ENCODE measurements around the gene DNAH17. TPM values are rescaled to one million over a fixed set of nuclear protein-coding genes. Genes with fewer than 3 reads are reported as not detected.

The DNAH17 gene
- total RNA-seq, 1 experiment from 2014 or later, result 0.18 TPM

DNA sequence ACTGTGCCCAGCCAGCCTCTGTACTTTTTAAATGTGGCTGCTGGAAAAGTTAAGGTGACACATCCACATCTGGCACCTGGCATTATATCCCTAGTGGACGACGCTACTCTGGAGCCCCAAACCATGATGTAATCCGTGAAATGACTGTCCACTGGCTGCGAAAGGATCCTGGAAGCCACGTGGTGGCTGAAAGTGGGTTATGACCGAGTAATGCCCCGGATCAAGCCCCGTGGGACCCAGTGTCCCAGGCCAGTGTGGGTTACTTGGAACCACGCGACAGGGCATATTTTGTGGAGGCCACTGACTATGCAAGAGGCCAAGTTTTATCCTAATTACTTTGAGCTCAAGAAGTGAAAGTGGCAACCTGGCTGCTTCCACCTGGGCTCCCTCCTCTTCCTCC lies 119.1 kb downstream of the DNAH17 start:
- Histone ChIP-seq H3K27ac (ENCODE audit: low read length) (no peak overlapping the region), H3K9me3 (ENCODE audit: control insufficient read depth, insufficient read depth, low read depth, low read length) (no peaks in the 10 kb centered on the region), H3K4me1 (ENCODE audit: control insufficient read depth, insufficient read depth, low read length) (no peaks in the 10 kb centered on the region), H3K4me3 (ENCODE audit: low read depth in 2 of 2, low read length in 2 of 2) (no peak overlapping the region), H3K27me3 (ENCODE audit: control insufficient read depth, insufficient read depth, low read length) (no peaks in the 10 kb centered on the region), H3K36me3 (ENCODE audit: control insufficient read depth, insufficient read depth, low read length) (no peaks in the 10 kb centered on the region)
- POLR2A ChIA-PET, result no interaction called here
- intact Hi-C loops (cut with micrococcal nuclease; ENCODE audit: unreplicated experiment), result no loop called here
- TF ChIP-seq SIN3A (IDR thresholded peaks at IDR 0.05; ENCODE audit: borderline replicate concordance, insufficient read depth, low read depth, low read length), result no peak
- no peak for TF ChIP-seq POLR2AphosphoS5 (IDR thresholded peaks at IDR 0.05; ENCODE audit: low read depth, low read length)
- in situ Hi-C loops (cut with HindIII; ENCODE audit: low pct_unique_long_range_greater_than_20kb, low sequenced_read_pairs), result no loop called here
- BruUV-seq (replicated peaks), result no TSS peak
- CTCF ChIA-PET, result no interaction called here
- ATAC-seq (no peak), DNase-seq (ENCODE audit: low read depth, low spot score) (no peak)

- H3K4me3 ChIP-seq (ENCODE audit: low read depth in 2 of 2, low read length in 2 of 2), result no peak overlapping the region
- no TSS peak for BruUV-seq (replicated peaks)
These were observed 122.8 kb downstream of the DNAH17 start for GRCh38 chr17:78454346-78454745.

GRCh38 chr17:78451753-78452152 lies 125.4 kb downstream of the DNAH17 start:
- in situ Hi-C loops (cut with HindIII; ENCODE audit: low pct_unique_long_range_greater_than_20kb, low sequenced_read_pairs), result no loop called here
- POLR2A ChIA-PET, result no interaction called here
- H3K9me3 ChIP-seq (ENCODE audit: control insufficient read depth, insufficient read depth, low read depth, low read length), result no peaks in the 10 kb centered on the region
- no peaks in the 10 kb centered on the region for H3K4me1 ChIP-seq (ENCODE audit: control insufficient read depth, insufficient read depth, low read length)
- DNase-seq (ENCODE audit: low read depth, low spot score), result no peak
- no peaks in the 10 kb centered on the region for H3K27me3 ChIP-seq (ENCODE audit: control insufficient read depth, insufficient read depth, low read length)
- intact Hi-C loops (cut with micrococcal nuclease; ENCODE audit: unreplicated experiment), result no loop called here
- CTCF ChIA-PET, result no interaction called here
- no peak overlapping the region for H3K4me3 ChIP-seq (ENCODE audit: low read depth in 2 of 2, low read length in 2 of 2)
- no peak for TF ChIP-seq SIN3A (IDR thresholded peaks at IDR 0.05; ENCODE audit: borderline replicate concordance, insufficient read depth, low read depth, low read length)
- TF ChIP-seq, protein P1, sequence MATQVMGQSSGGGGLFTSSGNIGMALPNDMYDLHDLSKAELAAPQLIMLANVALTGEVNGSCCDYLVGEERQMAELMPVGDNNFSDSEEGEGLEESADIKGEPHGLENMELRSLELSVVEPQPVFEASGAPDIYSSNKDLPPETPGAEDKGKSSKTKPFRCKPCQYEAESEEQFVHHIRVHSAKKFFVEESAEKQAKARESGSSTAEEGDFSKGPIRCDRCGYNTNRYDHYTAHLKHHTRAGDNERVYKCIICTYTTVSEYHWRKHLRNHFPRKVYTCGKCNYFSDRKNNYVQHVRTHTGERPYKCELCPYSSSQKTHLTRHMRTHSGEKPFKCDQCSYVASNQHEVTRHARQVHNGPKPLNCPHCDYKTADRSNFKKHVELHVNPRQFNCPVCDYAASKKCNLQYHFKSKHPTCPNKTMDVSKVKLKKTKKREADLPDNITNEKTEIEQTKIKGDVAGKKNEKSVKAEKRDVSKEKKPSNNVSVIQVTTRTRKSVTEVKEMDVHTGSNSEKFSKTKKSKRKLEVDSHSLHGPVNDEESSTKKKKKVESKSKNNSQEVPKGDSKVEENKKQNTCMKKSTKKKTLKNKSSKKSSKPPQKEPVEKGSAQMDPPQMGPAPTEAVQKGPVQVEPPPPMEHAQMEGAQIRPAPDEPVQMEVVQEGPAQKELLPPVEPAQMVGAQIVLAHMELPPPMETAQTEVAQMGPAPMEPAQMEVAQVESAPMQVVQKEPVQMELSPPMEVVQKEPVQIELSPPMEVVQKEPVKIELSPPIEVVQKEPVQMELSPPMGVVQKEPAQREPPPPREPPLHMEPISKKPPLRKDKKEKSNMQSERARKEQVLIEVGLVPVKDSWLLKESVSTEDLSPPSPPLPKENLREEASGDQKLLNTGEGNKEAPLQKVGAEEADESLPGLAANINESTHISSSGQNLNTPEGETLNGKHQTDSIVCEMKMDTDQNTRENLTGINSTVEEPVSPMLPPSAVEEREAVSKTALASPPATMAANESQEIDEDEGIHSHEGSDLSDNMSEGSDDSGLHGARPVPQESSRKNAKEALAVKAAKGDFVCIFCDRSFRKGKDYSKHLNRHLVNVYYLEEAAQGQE (IDR thresholded peaks at IDR 0.05; ENCODE audit: insufficient read depth in 1 of 2, low read depth in 2 of 2, low read length in 1 of 2), result no peak
- TF ChIP-seq, protein P2, sequence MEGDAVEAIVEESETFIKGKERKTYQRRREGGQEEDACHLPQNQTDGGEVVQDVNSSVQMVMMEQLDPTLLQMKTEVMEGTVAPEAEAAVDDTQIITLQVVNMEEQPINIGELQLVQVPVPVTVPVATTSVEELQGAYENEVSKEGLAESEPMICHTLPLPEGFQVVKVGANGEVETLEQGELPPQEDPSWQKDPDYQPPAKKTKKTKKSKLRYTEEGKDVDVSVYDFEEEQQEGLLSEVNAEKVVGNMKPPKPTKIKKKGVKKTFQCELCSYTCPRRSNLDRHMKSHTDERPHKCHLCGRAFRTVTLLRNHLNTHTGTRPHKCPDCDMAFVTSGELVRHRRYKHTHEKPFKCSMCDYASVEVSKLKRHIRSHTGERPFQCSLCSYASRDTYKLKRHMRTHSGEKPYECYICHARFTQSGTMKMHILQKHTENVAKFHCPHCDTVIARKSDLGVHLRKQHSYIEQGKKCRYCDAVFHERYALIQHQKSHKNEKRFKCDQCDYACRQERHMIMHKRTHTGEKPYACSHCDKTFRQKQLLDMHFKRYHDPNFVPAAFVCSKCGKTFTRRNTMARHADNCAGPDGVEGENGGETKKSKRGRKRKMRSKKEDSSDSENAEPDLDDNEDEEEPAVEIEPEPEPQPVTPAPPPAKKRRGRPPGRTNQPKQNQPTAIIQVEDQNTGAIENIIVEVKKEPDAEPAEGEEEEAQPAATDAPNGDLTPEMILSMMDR (IDR thresholded peaks at IDR 0.05), result no peak
- no peak for TF ChIP-seq TCF7L2 (IDR thresholded peaks at IDR 0.05; ENCODE audit: low read depth, low read length)
- no peak for TF ChIP-seq POLR2AphosphoS5 (IDR thresholded peaks at IDR 0.05; ENCODE audit: low read depth, low read length)
- H3K36me3 ChIP-seq (ENCODE audit: control insufficient read depth, insufficient read depth, low read length), result no peaks in the 10 kb centered on the region
- BruUV-seq (replicated peaks), result no TSS peak
- H3K27ac ChIP-seq (ENCODE audit: low read length), result no peak overlapping the region
- no peak for ATAC-seq

More at GRCh38 chr17:78454346-78454745, 122.8 kb downstream of the DNAH17 start:
- Histone ChIP-seq H3K4me1 (ENCODE audit: control insufficient read depth, insufficient read depth, low read length) (no peaks in the 10 kb centered on the region), H3K9me3 (ENCODE audit: control insufficient read depth, insufficient read depth, low read depth, low read length) (no peaks in the 10 kb centered on the region), H3K27me3 (ENCODE audit: control insufficient read depth, insufficient read depth, low read length) (no peaks in the 10 kb centered on the region), H3K36me3 (ENCODE audit: control insufficient read depth, insufficient read depth, low read length) (no peaks in the 10 kb centered on the region), H3K27ac (ENCODE audit: low read length) (no peak overlapping the region)
- intact Hi-C loops (cut with micrococcal nuclease; ENCODE audit: unreplicated experiment), result no loop called here
- ATAC-seq (no peak), DNase-seq (ENCODE audit: low read depth, low spot score) (no peak)
- in situ Hi-C loops (cut with HindIII; ENCODE audit: low pct_unique_long_range_greater_than_20kb, low sequenced_read_pairs), result no loop called here
- ChIA-PET POLR2A (no interaction called here), CTCF (interaction anchor here (0.8 kb wide), 1 partner anchor 9 kb away, joined by 3 read pairs; no protein-coding TSS in a partner anchor)
- TF ChIP-seq, protein P1 (IDR thresholded peaks at IDR 0.05; ENCODE audit: insufficient read depth in 1 of 2, low read depth in 2 of 2, low read length in 1 of 2), result no peak
- TF ChIP-seq POLR2AphosphoS5 (IDR thresholded peaks at IDR 0.05; ENCODE audit: low read depth, low read length), result no peak
- TF ChIP-seq, protein P2 (IDR thresholded peaks at IDR 0.05), result no peak
- no peak for TF ChIP-seq TCF7L2 (IDR thresholded peaks at IDR 0.05; ENCODE audit: low read depth, low read length)
- TF ChIP-seq SIN3A (IDR thresholded peaks at IDR 0.05; ENCODE audit: borderline replicate concordance, insufficient read depth, low read depth, low read length), result no peak
